ENCODE measurements around the gene VWF.

The VWF gene

DNA sequence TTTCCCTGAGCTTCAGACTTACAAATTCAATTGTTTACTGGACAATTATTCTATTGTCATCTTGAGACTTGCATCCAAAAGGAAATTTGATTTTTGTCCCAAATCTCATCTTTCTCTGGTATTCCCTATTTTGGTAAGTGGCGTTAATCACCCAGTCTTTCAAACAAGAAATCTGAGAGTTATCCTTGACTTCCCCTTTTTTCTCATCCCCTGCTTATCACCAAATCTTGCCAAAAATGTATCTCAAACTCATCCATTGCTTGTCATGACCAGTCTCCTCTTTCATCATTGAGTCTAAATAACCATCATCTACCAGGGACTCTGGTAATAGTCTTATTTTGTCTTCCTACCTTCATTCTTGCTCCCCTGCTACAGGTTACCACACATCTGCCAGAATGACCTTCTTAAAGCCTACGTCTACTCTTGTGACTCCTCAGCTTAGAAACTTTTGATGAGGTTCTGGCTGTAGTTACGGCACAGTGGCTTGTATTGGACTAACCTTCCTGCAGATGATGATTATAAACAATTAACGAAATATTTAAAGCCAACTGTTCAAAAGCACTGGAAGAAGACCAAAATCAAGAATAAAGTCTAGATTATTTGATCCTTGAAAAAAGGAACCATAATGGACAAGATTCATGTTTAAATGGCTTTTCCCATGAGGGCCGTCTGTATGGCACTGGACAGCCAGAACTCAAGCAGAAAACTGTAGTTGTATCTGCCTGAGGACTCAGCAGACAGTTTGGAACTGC is 170.5 kb downstream of the VWF start:
- Histone ChIP-seq H3K27ac (ENCODE audit: low read depth, low read length, poor library complexity, severe bottlenecking) (no peak overlapping the region), H3K27me3 (ENCODE audit: insufficient read depth, low read length) (no peaks in the 10 kb centered on the region), H3K4me1 (ENCODE audit: insufficient read depth, low read length, severe bottlenecking) (no peaks in the 10 kb centered on the region), H3K36me3 (ENCODE audit: insufficient read depth, low read length) (no peaks in the 10 kb centered on the region), H3K9me3 (ENCODE audit: low read length) (no peaks in the 10 kb centered on the region), H4K20me1 (ENCODE audit: insufficient read depth, low read length) (no peaks in the 10 kb centered on the region), H3K4me3 (ENCODE audit: low read depth, low read length, poor library complexity, severe bottlenecking) (no peak overlapping the region), H3K79me2 (ENCODE audit: insufficient read depth, low read length) (no peaks in the 10 kb centered on the region), H3F3A (ENCODE audit: insufficient read depth, low read length) (no peaks in the 10 kb centered on the region), H3K9ac (ENCODE audit: low read length) (no peak overlapping the region), H2AFZ (ENCODE audit: low read length) (no peak overlapping the region), H3K4me2 (ENCODE audit: low read length) (no peak overlapping the region), H3K9me2 (ENCODE audit: low read depth, low read length) (no peaks in the 10 kb centered on the region)
- TF ChIP-seq EZH2 (IDR thresholded peaks at IDR 0.05; ENCODE audit: borderline replicate concordance, low read length): no peak
- TF ChIP-seq, protein P1, sequence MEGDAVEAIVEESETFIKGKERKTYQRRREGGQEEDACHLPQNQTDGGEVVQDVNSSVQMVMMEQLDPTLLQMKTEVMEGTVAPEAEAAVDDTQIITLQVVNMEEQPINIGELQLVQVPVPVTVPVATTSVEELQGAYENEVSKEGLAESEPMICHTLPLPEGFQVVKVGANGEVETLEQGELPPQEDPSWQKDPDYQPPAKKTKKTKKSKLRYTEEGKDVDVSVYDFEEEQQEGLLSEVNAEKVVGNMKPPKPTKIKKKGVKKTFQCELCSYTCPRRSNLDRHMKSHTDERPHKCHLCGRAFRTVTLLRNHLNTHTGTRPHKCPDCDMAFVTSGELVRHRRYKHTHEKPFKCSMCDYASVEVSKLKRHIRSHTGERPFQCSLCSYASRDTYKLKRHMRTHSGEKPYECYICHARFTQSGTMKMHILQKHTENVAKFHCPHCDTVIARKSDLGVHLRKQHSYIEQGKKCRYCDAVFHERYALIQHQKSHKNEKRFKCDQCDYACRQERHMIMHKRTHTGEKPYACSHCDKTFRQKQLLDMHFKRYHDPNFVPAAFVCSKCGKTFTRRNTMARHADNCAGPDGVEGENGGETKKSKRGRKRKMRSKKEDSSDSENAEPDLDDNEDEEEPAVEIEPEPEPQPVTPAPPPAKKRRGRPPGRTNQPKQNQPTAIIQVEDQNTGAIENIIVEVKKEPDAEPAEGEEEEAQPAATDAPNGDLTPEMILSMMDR (IDR thresholded peaks at IDR 0.05; ENCODE audit: low read length): no peak

GRCh38 chr12:5952031-5952430 is 172.4 kb downstream of the VWF start:
- no peaks in the 10 kb centered on the region for H4K20me1 ChIP-seq (ENCODE audit: insufficient read depth, low read length)
- no peaks in the 10 kb centered on the region for H3K4me1 ChIP-seq (ENCODE audit: insufficient read depth, low read length, severe bottlenecking)

DNA sequence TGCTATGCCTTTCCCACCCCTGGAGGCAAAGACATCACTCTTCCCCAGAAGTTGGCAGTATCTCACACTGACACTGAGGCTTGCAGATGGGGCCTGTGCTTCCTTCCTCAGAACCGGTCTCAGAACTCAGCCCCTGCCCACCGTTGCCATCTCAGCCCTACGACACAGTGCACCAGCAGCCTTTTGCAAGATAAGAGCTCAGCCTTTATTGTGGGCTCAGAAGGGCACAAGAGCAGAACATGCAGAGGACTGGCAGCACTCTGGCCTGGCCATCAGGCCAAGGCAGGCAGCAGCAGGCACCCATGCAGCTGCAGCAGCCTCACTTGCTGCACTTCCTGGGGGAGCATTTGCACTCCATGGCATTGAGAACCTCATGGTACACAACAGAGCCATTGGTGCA is 175.8 kb downstream of the VWF start:
- no peak for TF ChIP-seq EZH2 (IDR thresholded peaks at IDR 0.05; ENCODE audit: borderline replicate concordance, low read length)
- TF ChIP-seq, protein P1 (IDR thresholded peaks at IDR 0.05; ENCODE audit: low read length): no peak
- no peaks in the 10 kb centered on the region for H3F3A ChIP-seq (ENCODE audit: insufficient read depth, low read length)
- H3K4me1 ChIP-seq (ENCODE audit: insufficient read depth, low read length, severe bottlenecking): no peaks in the 10 kb centered on the region

More at GRCh38 chr12:5952031-5952430, 172.4 kb downstream of the VWF start:
- H3K79me2 ChIP-seq (ENCODE audit: insufficient read depth, low read length): no peaks in the 10 kb centered on the region
- no peak overlapping the region for H3K9ac ChIP-seq (ENCODE audit: low read length)
- H2AFZ ChIP-seq (ENCODE audit: low read length): no peak overlapping the region
- no peaks in the 10 kb centered on the region for H3K27me3 ChIP-seq (ENCODE audit: insufficient read depth, low read length)
- H3F3A ChIP-seq (ENCODE audit: insufficient read depth, low read length): no peaks in the 10 kb centered on the region
- no peaks in the 10 kb centered on the region for H3K9me2 ChIP-seq (ENCODE audit: low read depth, low read length)
- no peaks in the 10 kb centered on the region for H3K36me3 ChIP-seq (ENCODE audit: insufficient read depth, low read length)
- no peaks in the 10 kb centered on the region for H3K9me3 ChIP-seq (ENCODE audit: low read length)
- TF ChIP-seq EZH2 (IDR thresholded peaks at IDR 0.05; ENCODE audit: borderline replicate concordance, low read length): no peak
- TF ChIP-seq, protein P1 (IDR thresholded peaks at IDR 0.05; ENCODE audit: low read length): no peak
- H3K4me3 ChIP-seq (ENCODE audit: low read depth, low read length, poor library complexity, severe bottlenecking): no peak overlapping the region
- no peak overlapping the region for H3K4me2 ChIP-seq (ENCODE audit: low read length)
- no peak overlapping the region for H3K27ac ChIP-seq (ENCODE audit: low read depth, low read length, poor library complexity, severe bottlenecking)

More for the DNA sequence above, 175.8 kb downstream of the VWF start:
- no peak overlapping the region for H3K27ac ChIP-seq (ENCODE audit: low read depth, low read length, poor library complexity, severe bottlenecking)
- H2AFZ ChIP-seq (ENCODE audit: low read length): no peak overlapping the region
- no peaks in the 10 kb centered on the region for H3K9me2 ChIP-seq (ENCODE audit: low read depth, low read length)
- no peaks in the 10 kb centered on the region for H3K36me3 ChIP-seq (ENCODE audit: insufficient read depth, low read length)
- no peaks in the 10 kb centered on the region for H3K79me2 ChIP-seq (ENCODE audit: insufficient read depth, low read length)
- H4K20me1 ChIP-seq (ENCODE audit: insufficient read depth, low read length): no peaks in the 10 kb centered on the region
- no peak overlapping the region for H3K9ac ChIP-seq (ENCODE audit: low read length)
- no peak overlapping the region for H3K4me3 ChIP-seq (ENCODE audit: low read depth, low read length, poor library complexity, severe bottlenecking)
- no peaks in the 10 kb centered on the region for H3K27me3 ChIP-seq (ENCODE audit: insufficient read depth, low read length)
- H3K9me3 ChIP-seq (ENCODE audit: low read length): no peaks in the 10 kb centered on the region
- no peak overlapping the region for H3K4me2 ChIP-seq (ENCODE audit: low read length)

Measured in OCI-LY1 (cell line).